Activated CD8-positive, alpha-beta memory T cell treated with anti-CD3 and anti-CD28 coated beads, Interleukin-2, amount 50 U/mL, for 48 hours (primary cell): ENCODE data around the gene CBR3.

Source experiments
- DNase-seq: peaks from one replicate; pipeline ENCODE4 v3.0.0-alpha.2; 2020

CBR3 gene

GRCh38 chr21:36156815-36157670, 22.2 kb downstream of the CBR3 start, which contains the start of gene DOP1B:
Gene DOP1B, plus strand, starts transcription at chr21:36156824. Its CDS starts 7,910 bp downstream, at chr21:36164734.
- DNase-seq: peak; percentile 74

- DNase-seq: no peak
Measured at GRCh38 chr21:36159356-36159921, 24.6 kb downstream of the CBR3 start.

GRCh38 chr21:36160850-36161178, 25.9 kb downstream of the CBR3 start:
- DNase-seq: no peak

- DNase-seq: no peak
Measured at GRCh38 chr21:36162631-36163030, 27.8 kb downstream of the CBR3 start.

GRCh38 chr21:36163750-36164741, 29.2 kb downstream of the CBR3 start:
- no peak for DNase-seq

- no peak for DNase-seq
Measured at GRCh38 chr21:36165356-36165755, 30.5 kb downstream of the CBR3 start.

- no peak for DNase-seq
Measured at GRCh38 chr21:36166705-36167104, 31.8 kb downstream of the CBR3 start.

GRCh38 chr21:36167541-36167940, 32.7 kb downstream of the CBR3 start:
- no peak for DNase-seq

GRCh38 chr21:36169470-36170128, 34.7 kb downstream of the CBR3 start:
- no peak for DNase-seq

GRCh38 chr21:36170823-36171222, 35.9 kb downstream of the CBR3 start:
- DNase-seq: no peak

GRCh38 chr21:36171336-36171735, 36.5 kb downstream of the CBR3 start:
- no peak for DNase-seq

- no peak for DNase-seq
Measured at GRCh38 chr21:36171741-36172331, 37.0 kb downstream of the CBR3 start.

GRCh38 chr21:36174780-36175179, 39.9 kb downstream of the CBR3 start:
- no peak for DNase-seq

GRCh38 chr21:36175771-36176565, 41.1 kb downstream of the CBR3 start:
- no peak for DNase-seq

GRCh38 chr21:36178349-36178748, 43.5 kb downstream of the CBR3 start:
- DNase-seq: no peak

GRCh38 chr21:36179145-36179544, 44.3 kb downstream of the CBR3 start:
- no peak for DNase-seq

GRCh38 chr21:36180963-36181362, 46.1 kb downstream of the CBR3 start:
- no peak for DNase-seq

GRCh38 chr21:36183144-36183795, 48.4 kb downstream of the CBR3 start:
- DNase-seq: no peak

GRCh38 chr21:36184545-36184944, 49.7 kb downstream of the CBR3 start:
- DNase-seq: no peak

- no peak for DNase-seq
Measured at GRCh38 chr21:36185523-36185922, 50.6 kb downstream of the CBR3 start.

GRCh38 chr21:36186081-36186480, 51.2 kb downstream of the CBR3 start:
- no peak for DNase-seq
